Colonic mucosa (tissue), 4 donors: ENCODE measurements around the gene TAF3. TPM values are rescaled to one million over a fixed set of nuclear protein-coding genes. Genes with fewer than 3 reads are reported as not detected.

ENCODE experiments used
- DNase-seq: peaks from one replicate; pipeline ENCODE4 v3.0.0-alpha.2; 2020
- H3K27ac ChIP-seq: fragments of 200-600 bp; one replicate; pipeline ENCODE4 v1.8.0; 2021
- H3K27me3 ChIP-seq: fragments of 200-600 bp; one replicate; pipeline ENCODE4 v1.8.0; 2021
- H3K36me3 ChIP-seq: fragments of 200-600 bp; one replicate; pipeline ENCODE4 v1.8.0; 2021
- H3K4me1 ChIP-seq: fragments of 200-600 bp; one replicate; pipeline ENCODE4 v1.8.0; 2021; ENCODE audit warnings: mild to moderate bottlenecking
- H3K4me3 ChIP-seq: fragments of 200-600 bp; one replicate; pipeline ENCODE4 v1.8.0; 2021
- H3K9ac ChIP-seq, 2 donors: one replicate each; pipeline ENCODE4 v1.7.0; 2013; ENCODE audit warnings: control low read depth in 2 of 2, low read depth in 2 of 2, low read length in 2 of 2
- H3K9me3 ChIP-seq: fragments of 200-600 bp; one replicate; pipeline ENCODE4 v1.8.0; 2021
- intact Hi-C: fragments of 100-400 bp; cut with DNase I; formaldehyde crosslinking; loops from one replicate; pipeline ENCODE4 v1.14.1; 2022
- total RNA-seq, 2 donors: library from RNA; stranded (reverse); fragmentation: NEBNext Ultra II Directional in 1 of 2; extraction: Animal tissue kit (Norgen Biotek cat#: 25700) in 1 of 2; gene quantifications; one replicate each; pipeline ENCODE4 v1.2.1, GENCODE V29; 2021
- TF ChIP-seq, protein P1 (sequence below): fragments of 200-600 bp; IDR thresholded peaks from one replicate; pipeline ENCODE4 v1.8.0; 2022; ENCODE audit warnings: antibody characterized with exemption, mild to moderate bottlenecking
- donor health status: healthy.
- donor health status: DM: no; HTN: no; CAD: no.
- donor health status: DM: no; HTN: no; CAD: no.

TAF3 gene
- total RNA-seq, 2 donors from 2014 or later, result 4.4 to 6.3 TPM

DNA sequence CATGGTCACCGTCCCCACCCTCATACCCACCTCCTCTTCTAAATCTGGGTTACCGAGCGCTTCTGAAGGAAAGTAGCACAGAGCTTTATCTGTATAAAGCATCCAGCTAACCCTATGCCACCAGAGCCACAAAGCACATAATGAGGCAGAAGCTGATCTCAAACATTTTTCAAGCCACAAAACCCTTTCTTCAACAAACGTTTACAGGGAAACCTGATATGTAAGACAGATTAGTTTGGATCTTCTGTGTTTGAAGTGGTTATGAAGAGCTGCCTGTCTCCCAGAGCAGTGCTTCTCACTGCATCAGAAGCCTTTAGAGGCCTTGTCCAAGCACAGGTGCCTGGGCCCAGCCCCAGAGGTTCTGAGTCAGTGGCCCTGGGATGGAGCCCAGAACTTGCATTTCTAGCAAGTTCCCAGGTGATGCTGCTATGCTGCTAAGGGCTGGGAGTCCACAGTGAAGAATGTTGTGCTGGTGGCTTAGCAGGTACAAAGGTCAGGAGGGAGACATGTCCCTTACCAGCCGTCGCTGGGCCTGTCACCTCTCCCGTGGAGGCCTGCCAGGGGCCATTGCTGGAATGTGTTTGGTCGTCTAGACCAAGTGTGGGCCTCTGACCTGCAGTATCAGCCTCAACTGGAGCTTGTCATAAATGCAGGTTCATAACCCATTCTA, 90.4 kb downstream of the TAF3 start:
- Histone ChIP-seq H3K4me3 (no peak overlapping the region), H3K9me3 (no peaks in the 10 kb centered on the region), H3K27ac (no peak overlapping the region), H3K4me1 (no peaks in the 10 kb centered on the region), H3K36me3 (no peaks in the 10 kb centered on the region), H3K27me3 (no peaks in the 10 kb centered on the region), H3K9ac (no peak overlapping the region)
- TF ChIP-seq, protein P1, sequence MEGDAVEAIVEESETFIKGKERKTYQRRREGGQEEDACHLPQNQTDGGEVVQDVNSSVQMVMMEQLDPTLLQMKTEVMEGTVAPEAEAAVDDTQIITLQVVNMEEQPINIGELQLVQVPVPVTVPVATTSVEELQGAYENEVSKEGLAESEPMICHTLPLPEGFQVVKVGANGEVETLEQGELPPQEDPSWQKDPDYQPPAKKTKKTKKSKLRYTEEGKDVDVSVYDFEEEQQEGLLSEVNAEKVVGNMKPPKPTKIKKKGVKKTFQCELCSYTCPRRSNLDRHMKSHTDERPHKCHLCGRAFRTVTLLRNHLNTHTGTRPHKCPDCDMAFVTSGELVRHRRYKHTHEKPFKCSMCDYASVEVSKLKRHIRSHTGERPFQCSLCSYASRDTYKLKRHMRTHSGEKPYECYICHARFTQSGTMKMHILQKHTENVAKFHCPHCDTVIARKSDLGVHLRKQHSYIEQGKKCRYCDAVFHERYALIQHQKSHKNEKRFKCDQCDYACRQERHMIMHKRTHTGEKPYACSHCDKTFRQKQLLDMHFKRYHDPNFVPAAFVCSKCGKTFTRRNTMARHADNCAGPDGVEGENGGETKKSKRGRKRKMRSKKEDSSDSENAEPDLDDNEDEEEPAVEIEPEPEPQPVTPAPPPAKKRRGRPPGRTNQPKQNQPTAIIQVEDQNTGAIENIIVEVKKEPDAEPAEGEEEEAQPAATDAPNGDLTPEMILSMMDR, result no peak
- no peak for DNase-seq
- intact Hi-C loops, result no loop called here

DNA sequence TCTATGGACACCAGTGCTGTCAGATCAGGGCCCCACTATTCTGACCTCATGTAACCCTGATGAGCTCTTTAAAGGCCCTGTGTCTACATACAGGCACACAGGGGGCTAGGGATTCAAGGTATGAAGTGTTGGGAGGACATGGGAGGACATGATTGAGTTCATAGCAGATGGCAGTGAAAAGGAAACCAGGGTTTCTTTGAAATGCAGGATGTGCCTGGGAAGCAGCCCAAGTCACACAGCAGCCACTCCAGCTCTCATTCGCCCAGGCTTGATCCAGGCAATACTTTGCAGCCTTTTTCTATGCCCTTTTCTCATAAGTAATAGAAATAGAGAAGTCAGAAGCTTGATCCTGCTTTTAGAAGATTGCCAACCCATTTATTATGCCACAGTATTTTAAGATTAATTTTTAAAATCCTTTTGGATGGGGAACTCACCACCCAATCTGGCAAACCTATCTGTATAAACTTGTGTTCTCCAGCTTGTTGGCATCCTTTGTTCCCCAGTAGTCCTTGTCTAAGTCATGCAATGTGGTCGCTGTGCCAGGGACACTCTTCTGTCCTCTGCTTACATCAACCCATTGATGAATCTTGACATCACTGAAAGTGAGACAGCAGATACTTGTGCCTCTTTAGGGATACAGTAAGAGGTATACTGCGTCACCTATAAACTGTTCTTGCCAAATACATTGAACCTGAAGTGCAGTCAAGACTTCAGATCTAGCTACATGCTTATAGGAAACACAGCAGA, 95.0 kb downstream of the TAF3 start:
- H3K27ac ChIP-seq, result no peak overlapping the region
- TF ChIP-seq, protein P1, result no peak
- no peaks in the 10 kb centered on the region for H3K9me3 ChIP-seq
- H3K36me3 ChIP-seq, result no peaks in the 10 kb centered on the region
- H3K4me3 ChIP-seq, result no peak overlapping the region
- no peak overlapping the region for H3K9ac ChIP-seq
- intact Hi-C loops, result no loop called here
- H3K27me3 ChIP-seq, result no peaks in the 10 kb centered on the region
- H3K4me1 ChIP-seq, result peaks cover 4% of the 10 kb centered on the region
- DNase-seq, result no peak

DNA sequence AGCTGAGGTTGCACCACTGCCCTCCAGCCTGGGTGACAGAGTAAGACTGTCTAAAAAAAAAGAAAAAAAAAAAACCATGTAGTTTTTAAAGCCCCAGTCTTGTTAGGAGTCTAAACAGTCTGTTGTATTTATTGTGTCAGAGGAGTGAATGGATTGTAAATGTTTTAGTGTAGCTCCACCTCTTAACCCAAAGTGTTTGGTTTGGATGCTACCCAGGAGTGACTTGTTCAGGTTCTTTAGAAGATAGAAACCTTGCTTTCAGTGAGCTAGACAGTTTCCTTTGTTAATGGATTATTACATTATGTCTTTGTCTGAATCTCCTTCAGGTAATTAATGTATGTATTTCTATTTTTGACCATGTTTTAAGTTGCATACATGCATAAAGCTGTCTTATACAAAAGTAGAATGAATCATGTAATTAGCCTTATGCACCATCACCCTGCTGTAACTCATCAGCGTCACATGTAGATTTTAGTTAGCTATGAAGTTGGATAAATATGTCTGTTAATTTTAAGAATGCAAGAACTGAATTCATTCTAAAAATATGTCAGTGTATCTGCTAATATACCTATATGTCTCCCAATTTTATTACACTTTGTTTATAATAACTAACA, 97.7 kb downstream of the TAF3 start:
- H3K27me3 ChIP-seq, result no peaks in the 10 kb centered on the region
- H3K4me1 ChIP-seq, result peaks cover 4% of the 10 kb centered on the region
- no peak overlapping the region for H3K4me3 ChIP-seq
- no peak for DNase-seq
- no peak overlapping the region for H3K9ac ChIP-seq
- intact Hi-C loops, result no loop called here
- TF ChIP-seq, protein P1, result no peak
- H3K36me3 ChIP-seq, result no peaks in the 10 kb centered on the region
- H3K9me3 ChIP-seq, result no peaks in the 10 kb centered on the region
- no peak overlapping the region for H3K27ac ChIP-seq

DNA sequence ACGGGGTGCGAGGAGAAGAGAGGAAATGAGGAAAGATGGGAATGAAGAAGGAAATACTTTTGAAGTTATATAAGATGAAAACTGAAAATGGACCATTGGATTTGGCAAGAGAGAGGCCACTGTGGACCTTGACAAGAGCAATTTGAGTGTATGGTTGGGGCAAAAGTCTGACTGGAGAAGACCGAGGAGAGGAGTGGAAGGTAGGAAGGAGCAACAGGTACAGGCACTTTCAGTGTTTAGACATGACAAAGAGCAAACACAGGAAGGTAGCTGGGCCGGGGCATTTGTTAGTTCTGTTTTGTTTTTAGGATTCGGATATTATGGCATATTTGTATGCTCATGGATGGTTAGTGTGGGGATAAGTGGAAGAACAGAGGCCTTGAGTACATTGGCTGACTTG, 99.4 kb downstream of the TAF3 start:
- H3K36me3 ChIP-seq, result no peaks in the 10 kb centered on the region

DNA sequence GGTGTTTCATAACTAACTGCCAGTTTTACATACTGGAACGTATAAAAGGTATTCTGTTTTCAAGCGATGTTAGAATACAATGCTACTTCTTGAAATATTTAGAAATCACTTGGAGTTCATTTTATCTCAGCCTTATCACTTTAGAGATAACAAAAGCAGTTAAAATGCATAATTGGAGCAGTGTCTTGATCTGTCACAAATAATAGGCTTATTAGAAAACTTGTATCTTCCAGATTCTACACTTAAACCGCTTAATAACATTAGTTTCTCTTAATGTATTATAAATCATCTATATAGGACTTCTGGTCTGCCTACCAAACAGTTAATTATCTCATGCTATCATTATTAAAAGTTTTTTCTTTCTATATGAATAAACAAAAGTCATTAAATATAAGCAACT, 104.4 kb downstream of the TAF3 start:
- no peak for DNase-seq
- no peaks in the 10 kb centered on the region for H3K4me1 ChIP-seq
- H3K4me3 ChIP-seq, result no peak overlapping the region
- TF ChIP-seq, protein P1, result no peak
- H3K9me3 ChIP-seq, result no peaks in the 10 kb centered on the region
- H3K27me3 ChIP-seq, result no peaks in the 10 kb centered on the region
- intact Hi-C loops, result no loop called here
- H3K9ac ChIP-seq, result no peak overlapping the region
- H3K36me3 ChIP-seq, result no peaks in the 10 kb centered on the region
- no peak overlapping the region for H3K27ac ChIP-seq

More for the DNA sequence above, 99.4 kb downstream of the TAF3 start:
- H3K4me1 ChIP-seq, result peaks cover 4% of the 10 kb centered on the region
- H3K27ac ChIP-seq, result no peak overlapping the region
- H3K9me3 ChIP-seq, result no peaks in the 10 kb centered on the region
- no peak for DNase-seq
- TF ChIP-seq, protein P1, result no peak
- H3K4me3 ChIP-seq, result no peak overlapping the region
- no peaks in the 10 kb centered on the region for H3K27me3 ChIP-seq
- H3K9ac ChIP-seq, result no peak overlapping the region
- intact Hi-C loops, result no loop called here
